ENCODE data around the gene TMEM39B. TPM values are rescaled to one million over a fixed set of nuclear protein-coding genes. Genes with fewer than 3 reads are reported as not detected.

TMEM39B gene
- total RNA-seq, 1 donor from 2014 or later: 34.5 TPM

Other genes starting within 250 kb of the TMEM39B start
- 313 and 334 TPM in 2 replicates for gene PTP4A2, start 134.6 kb upstream of the TMEM39B start, total RNA-seq
- gene KHDRBS1, start 59.1 kb upstream of the TMEM39B start, total RNA-seq: 177 and 178 TPM in 2 replicates
- 81.2 and 84.0 TPM in 2 replicates for gene KPNA6, start 35.1 kb downstream of the TMEM39B start, total RNA-seq
- 98.6 and 101 TPM in 2 replicates for gene TXLNA, start 106.7 kb downstream of the TMEM39B start, total RNA-seq
- gene CCDC28B, start 127.7 kb downstream of the TMEM39B start, total RNA-seq: 39.1 and 44.0 TPM in 2 replicates
- 5.0 and 5.4 TPM in 2 replicates for gene IQCC, start 132.7 kb downstream of the TMEM39B start, total RNA-seq
- 0.14 TPM in 1 of 2 replicates, not detected in the other for gene DCDC2B, start 136.2 kb downstream of the TMEM39B start, total RNA-seq
- gene TMEM234, start 149.4 kb downstream of the TMEM39B start, total RNA-seq: 10.7 and 12.1 TPM in 2 replicates
- gene EIF3I, start 149.5 kb downstream of the TMEM39B start, total RNA-seq: 287 and 293 TPM in 2 replicates
- gene FAM167B, start 174.3 kb downstream of the TMEM39B start, total RNA-seq: 0.78 and 0.80 TPM in 2 replicates
- 221 and 232 TPM in 2 replicates for gene LCK, start 178.3 kb downstream of the TMEM39B start, total RNA-seq
- gene HDAC1, start 219.1 kb downstream of the TMEM39B start, total RNA-seq: 179 and 195 TPM in 2 replicates